CD4-positive, alpha-beta T cell treated with Interleukin-15 for 1 hour (primary cell): ENCODE results near the gene CTU2.

Experiments used
- DNase-seq: peaks from one replicate; pipeline ENCODE4 v3.0.0-alpha.2; 2020

CTU2 gene

DNA sequence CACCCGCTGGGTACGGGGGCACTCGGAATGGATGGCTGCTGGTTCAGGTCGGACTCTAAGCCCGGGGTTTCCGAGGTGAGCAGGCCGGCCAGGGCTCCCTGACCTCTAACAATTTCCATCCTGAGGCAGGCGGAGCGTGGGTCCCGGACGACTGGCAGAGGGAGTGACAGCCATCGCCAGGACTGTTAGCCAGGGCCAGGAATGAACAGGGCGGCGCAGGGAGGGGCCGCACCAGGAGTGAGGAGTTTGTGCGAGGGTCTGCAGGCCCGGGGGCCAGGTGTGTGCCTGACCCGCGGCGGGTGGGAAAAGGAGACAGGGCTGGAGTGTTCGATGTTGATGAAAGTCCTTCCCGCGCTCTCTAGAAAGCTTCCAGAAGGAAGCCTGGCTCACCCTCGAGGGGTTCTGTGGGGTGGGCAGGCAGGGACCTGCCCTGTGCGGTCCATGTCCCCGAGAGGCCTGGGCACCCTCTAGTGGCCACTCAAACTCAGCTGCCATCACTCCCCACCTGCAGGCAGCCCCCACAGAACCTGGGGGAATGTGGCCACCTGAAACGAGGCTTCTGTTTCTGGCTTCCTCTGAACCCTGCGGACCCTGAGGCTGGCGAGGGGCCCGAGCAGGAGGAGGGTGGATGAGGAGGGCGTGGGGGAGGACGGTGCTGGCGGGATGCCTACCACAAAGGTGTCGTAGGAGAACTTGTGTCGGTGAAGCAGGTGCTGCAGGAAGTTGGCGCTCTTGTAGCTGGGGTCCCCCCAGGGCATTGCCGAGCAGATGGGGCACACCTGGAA lies 8.3 kb upstream of the CTU2 start:
- no peak for DNase-seq

DNA sequence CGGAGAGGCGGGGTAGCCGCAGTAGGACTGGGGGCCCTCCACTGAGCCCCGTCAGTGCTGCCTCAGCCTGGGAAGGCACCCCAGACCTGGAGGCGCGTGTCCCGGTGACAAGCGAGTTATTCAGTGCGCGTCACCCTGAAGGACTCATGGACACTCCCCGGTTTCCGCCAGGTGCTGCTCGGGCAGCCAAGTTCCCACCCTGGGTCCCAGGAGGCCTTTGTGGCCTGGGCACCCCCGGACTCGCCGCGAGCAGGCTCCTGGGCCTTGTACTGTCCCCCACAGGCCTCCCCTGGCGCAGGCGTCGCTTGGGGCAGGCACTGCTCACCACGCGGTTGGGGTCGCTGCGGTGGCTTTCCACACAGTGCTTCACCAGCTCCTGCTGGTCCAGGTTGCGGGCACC lies 7.7 kb upstream of the CTU2 start:
- no peak for DNase-seq

DNA sequence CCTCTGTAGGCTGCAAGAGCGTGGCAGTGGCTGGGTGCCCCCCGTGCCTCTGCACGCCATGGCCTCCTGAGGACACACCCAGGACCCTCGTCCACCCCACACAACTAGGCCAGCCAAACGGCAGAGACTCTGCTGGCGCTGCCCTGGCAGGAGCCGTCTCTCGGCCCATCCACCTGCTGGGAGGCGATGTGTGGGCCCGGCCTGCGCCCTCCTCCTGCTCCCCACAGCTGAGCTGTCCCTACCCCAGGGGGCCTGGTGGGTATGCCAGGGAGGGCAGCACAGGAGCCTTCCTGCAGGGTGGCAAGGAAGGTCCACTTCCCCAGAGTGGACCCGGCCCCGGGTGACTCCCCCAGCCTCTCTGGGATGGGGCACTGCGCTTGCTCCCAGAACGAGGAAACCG lies 7.1 kb upstream of the CTU2 start:
- no peak for DNase-seq

GRCh38 chr16:88700322-88700635 lies 6.0 kb upstream of the CTU2 start:
- no peak for DNase-seq

DNA sequence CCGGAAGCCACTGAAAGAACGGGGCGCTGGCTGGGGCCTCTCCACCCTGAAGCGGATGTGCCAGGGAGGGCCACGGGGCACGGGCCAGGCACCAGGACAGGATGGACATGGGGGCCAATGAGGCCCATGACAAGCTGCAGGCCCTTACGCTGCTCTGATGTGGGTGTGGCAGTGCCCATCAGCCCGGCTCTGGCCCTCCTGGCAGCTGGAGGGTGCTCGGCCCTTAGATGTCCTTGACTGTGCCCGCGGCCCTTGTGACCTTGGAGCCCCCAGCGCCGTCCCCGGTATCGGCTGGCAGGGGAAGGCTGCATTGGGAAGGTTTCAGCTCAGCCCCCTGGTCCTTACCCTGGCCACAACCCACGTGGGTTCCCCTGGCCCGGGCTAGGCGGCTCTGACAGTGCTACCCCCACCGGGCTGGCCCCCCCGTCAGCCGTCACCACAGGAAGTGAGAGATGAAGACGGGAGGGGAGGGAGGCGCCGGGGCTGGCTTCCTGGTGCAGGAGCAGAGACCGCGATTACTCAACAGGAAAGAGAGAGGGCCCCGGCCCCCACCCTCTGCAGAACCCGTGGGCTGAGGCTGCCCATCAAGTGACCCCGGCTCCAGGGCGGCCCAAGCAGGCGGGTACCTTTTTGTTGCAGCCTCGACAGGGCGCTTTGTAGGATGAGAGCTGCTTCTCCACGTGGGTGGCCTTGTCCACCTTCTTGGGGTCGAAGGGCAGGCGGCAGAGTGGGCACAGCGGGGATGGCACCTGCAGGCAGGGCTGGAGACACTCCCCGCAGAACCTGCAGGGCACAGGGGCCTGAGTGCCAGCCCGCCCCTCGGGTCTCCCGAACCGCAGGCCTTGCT lies 5.4 kb upstream of the CTU2 start:
- DNase-seq = peak; percentile 95

DNA sequence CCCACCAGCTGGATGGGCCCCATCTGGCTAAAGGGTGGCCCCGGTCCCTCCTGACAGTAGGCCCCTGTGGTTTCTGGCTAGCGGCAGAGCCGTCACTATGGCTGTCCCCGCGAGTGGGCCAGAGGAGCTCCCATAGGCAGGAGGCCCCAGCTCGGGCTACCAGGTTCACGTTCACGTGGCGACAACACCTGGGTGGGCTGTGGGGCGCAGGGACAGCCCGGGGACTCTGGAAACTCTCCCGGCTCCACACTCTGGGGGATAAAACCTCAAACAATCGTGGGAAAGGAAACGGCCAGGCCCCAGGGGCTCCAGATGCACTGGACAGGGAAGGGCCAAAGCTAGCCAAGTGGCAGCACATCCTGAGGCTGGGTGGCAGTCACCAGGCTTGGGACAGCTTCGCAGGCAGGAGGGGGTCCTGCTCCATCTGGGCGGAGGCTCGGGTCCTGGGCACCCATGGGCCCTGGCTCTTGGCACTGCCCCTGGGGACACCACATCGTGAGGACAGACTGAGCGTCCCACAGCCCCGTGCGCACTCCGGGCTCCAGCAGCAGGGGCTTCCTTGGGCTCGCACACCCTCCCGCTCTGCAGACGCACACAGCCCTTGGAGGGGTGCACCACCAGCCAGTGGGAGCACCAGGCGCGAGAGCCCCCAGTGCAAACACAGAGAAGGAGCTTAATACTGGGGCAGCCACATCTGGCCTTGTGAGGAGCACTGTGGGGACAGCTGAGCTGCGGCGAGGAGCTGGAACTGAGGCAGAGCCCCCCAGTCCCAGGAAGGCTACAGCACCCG lies 4.5 kb upstream of the CTU2 start:
- no peak for DNase-seq

DNA sequence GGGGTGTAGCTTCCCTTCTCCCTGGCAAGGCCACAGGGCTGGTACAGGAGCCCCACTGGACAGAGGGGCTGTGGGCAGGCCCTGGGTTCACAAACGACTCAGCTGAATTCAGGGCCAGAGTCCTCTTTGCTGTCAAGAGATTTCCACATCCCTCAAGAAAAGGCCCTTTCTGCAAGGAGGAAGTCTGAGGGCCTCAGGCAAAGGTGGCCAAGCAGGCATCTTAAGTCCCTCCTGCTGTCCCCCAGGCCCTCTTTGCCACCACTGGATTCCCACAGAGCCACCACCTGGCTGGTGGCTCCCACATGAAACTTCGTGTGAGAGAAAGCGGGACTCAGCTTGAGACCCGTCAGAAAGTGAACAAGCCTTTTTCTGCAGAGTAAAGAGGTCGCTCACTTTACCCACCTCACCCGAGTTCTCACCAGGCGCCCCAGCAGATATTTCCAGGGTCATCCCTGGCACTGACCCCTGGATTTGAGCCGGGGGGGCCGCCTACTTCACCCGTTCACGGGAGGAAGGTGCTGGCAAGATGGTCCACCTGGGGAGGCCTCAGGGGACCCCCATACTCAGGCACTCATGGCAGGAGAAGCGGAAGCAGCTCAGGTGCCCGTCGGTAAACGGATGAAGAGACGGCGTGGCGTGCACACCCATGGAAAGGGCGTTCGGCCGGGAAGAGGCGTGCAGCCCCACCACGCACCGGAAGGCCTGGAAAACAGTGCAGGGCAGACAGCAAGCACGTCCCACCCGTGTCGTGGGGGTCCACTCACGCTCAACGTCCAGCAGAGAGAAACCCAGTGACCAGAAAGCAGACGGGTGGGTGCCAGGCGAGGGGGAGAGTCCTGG lies 3.7 kb upstream of the CTU2 start:
- no peak for DNase-seq

- peak; percentile 71 for DNase-seq
These were observed 2.6 kb upstream of the CTU2 start for GRCh38 chr16:88703486-88704309.

- DNase-seq = peak; percentile 47
These were observed 1.1 kb upstream of the CTU2 start for GRCh38 chr16:88705076-88705684.

DNA sequence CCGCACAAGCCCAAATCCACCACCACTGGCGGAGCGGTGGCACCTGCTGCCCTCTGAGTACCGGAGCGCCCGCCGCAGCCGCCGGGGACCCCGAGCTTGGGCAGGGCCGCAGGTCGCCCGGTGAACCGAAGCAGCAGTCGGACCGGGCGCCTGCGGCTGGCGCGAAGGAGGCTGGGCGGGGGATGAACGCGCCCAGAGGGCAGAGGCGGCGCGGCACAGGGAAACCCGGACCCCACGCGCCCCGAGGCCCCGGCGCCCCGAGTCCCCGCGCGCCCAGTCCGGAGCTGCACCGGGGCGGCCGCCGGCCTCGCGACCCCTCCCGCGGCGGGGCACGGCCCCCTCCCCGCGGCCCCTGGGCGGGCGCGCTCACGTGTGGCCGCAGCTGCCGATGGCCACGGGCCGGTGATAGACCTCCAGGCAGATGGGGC lies 488 bp upstream of the CTU2 start:
- no peak for DNase-seq

DNA sequence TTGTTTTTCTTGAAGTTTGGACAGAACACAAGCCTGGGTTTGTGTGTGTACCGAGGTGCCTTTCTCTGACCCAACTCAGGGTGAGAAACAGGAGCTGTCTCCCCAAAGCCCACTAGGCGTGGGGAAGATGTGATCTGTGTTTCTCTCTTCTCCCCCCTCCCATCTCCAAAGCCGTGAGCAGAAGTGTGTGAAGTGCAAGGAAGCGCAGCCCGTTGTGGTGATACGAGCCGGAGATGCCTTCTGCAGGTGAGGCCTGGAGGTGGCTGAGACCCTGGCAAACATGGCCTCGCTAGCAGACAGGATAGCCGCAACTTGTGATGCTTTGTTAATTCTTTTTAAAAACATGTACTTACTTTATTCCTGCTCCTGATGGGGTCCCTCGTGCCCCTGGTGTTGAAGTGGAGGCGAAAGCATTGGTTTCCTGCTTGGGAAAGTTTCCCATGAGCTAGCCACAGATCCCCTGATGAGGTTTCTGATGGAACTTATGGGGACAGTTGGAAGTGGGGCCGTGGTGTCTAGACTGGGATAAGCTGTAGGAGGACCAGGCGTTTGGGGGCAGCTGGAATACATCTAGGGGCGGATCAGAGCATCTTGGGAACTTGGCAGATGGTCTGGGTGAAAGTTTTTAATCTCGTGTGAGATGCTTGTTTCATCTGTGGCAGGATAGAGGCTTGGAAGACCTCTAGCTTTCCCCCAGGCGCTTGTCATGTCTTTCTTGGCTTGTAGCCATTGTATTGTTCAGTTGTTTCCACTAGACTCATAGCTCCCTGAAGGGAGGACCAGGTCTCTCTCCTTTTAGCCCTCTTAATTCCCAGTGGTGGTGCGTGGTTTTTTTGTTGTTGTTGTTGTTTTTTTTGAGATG lies 893 bp downstream of the CTU2 start:
- no peak for DNase-seq

DNA sequence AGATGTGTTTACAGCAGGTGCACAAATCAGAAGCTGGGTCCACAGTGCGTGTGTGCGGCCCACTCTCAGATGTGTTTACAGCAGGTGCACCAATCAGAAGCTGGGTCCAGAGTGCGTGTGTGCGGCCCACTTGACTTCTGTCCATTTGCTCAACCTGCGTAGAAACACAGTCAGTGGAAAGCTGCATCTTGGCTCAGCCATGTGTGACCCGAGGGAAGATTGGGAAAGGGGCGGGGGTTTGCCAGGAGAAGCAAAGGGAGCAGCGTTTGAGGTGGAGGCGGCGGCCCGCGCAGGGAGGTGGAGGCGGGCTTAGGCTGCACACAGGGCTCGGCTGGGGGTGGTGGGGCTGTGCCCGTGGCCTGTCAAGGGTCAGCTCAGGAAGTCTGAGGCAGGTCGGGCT lies 4.3 kb downstream of the CTU2 start:
- DNase-seq = no peak

GRCh38 chr16:88711750-88712340 lies 5.5 kb downstream of the CTU2 start:
- DNase-seq = no peak

DNA sequence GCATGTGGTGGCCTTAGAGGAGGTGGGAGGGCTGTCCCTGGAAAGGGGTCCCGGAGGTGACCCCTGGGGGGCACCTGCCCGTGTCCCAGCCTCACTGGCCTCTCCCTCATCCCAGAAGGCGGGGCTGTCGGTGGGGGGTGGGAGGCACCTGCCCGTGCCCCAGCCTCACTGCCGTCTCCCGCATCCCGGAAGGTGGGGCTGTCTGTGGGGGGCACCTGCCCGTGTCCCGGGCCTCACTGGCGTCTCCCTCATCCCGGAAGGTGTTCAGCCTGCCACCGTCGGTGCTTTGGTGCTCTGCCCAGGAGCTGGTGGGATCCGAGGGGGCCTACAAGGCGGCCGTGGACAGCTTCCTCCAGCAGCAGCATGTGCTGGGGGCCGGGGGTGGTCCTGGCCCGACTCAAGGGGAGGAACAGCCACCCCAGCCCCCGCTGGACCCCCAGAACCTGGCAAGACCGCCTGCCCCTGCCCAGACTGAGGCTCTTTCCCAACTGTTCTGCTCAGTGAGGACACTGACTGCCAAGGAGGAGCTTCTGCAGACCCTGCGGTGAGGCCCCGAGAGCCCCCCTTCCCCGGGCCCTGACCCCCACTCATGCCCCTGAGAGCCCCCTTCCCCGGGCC lies 6.2 kb downstream of the CTU2 start:
- DNase-seq = no peak

- DNase-seq = no peak
These were observed 6.8 kb downstream of the CTU2 start for GRCh38 chr16:88713054-88713453.

GRCh38 chr16:88713568-88714419 lies 7.5 kb downstream of the CTU2 start:
- DNase-seq = no peak

DNA sequence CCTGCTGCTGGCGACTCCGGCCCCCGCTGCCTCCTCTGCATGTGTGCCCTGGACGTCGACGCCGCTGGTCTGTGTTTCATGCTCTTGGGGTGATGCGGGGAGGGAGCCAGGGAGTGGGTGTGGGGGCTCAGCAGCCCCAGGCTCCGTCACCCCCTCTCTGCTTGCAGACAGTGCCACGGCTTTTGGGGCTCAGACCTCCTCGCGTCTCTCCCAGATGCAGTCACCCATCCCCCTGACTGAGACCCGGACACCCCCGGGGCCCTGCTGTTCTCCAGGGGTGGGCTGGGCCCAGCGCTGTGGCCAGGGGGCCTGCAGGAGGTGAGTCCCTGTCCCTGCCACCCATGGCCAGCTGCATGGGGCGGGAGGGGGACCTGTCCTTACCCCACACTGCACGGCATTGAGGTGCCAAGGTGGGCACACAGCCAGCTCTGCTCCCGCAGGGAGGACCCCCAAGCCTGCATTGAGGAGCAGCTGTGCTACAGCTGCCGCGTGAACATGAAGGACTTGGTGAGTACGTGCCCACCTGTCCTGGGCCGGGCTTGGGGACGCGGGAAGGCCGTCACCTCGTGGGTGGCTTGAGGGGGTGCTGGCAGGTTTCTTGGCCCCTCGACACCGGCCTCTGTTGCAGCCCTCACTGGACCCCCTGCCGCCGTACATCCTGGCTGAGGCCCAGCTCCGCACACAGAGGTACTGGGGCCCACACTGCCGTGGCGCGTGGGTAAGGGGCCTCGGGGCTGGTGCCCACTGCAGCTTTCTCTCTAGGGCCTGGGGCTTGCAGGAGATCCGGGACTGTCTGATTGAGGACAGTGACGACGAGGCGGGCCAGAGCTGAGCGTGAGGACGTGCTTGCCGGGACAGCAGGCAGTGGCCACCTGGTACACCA lies 8.4 kb downstream of the CTU2 start:
- DNase-seq = no peak
